RCC 7860 (cell line): ENCODE results near the gene FAM193A.
"Not testable (repeated sequence)": the region's sequence is repeated elsewhere in the genome, so short reads cannot be mapped to it uniquely, and the experiment has no call there.

Experiments
- DNase-seq: peaks from one replicate; pipeline ENCODE4 v3.0.0-alpha.2; 2015; ENCODE audit warnings: low spot score
- FAIRE-seq: peaks from 2 replicates; lab custom pipeline; 2012; peaks lifted over from hg19 to GRCh38; lab: Jason Lieb, UNC

The FAM193A gene

GRCh38 chr4:2767046-2767704, 230.7 kb downstream of the FAM193A start:
- no peak for DNase-seq
- no peak for FAIRE-seq

GRCh38 chr4:2767705-2768074, 231.2 kb downstream of the FAM193A start:
- DNase-seq, result no peak
- FAIRE-seq, result no peak

- DNase-seq, result no peak
- no peak for FAIRE-seq
Observed at GRCh38 chr4:2768124-2768523, 231.7 kb downstream of the FAM193A start.

GRCh38 chr4:2768921-2769336, 232.5 kb downstream of the FAM193A start:
- FAIRE-seq (no peak), DNase-seq (no peak)

- FAIRE-seq, result no peak
Observed at GRCh38 chr4:2771264-2771663, 234.8 kb downstream of the FAM193A start.

GRCh38 chr4:2780643-2781042, 244.2 kb downstream of the FAM193A start:
- FAIRE-seq, DNase-seq: not testable (repeated sequence)

More at GRCh38 chr4:2771264-2771663, 234.8 kb downstream of the FAM193A start:
- DNase-seq, result no peak

- FAIRE-seq, result no peak
- DNase-seq, result no peak
Observed at GRCh38 chr4:2781911-2782310, 245.5 kb downstream of the FAM193A start.
